ENCODE results near the gene PDHX.
"Not testable (repeated sequence)": the region's sequence is repeated elsewhere in the genome, so short reads cannot be mapped to it uniquely, and the experiment has no call there.

PDHX gene

DNA sequence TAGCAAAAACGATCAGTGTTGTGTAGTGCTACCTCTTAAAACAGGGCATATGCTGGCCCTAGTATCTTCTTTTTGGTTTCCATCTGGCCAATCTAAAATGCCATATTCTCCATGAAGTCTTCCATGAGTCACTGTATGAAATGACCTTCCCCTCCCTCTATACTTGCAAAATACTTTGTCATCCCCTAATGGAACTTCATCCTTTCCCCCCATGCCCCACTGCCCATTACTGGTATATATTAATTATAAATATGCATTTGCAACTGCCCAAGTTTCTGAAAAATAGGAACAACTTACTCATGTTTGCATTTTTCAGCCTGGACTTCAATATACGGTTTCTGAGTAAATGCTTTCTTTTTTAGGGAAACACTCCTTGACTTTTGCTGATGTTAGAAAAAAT, 4.7 kb upstream of the PDHX start:
- no peak for DNase-seq (ENCODE audit: low read depth in 2 of 2)

DNA sequence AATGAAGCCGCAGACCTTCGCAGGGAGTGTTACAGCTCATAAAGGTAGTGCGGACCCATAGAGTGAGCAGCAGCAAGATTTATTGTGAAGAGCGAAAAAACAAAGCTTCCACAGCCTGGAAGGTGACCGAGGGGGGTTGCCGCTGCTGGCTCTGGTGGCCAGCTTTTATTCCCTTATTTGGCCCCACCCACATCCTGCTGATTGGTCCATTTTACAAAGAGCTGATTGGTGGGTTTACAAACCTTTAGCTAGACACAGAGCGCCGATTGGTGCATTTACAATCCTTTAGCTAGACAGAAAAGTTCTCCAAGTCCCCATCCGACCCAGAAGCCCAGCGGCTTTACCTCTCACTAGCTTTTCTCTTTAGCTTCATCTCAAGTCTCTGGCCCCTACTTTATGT, 2.9 kb upstream of the PDHX start:
- DNase-seq (ENCODE audit: low read depth in 2 of 2): not testable (repeated sequence)

DNA sequence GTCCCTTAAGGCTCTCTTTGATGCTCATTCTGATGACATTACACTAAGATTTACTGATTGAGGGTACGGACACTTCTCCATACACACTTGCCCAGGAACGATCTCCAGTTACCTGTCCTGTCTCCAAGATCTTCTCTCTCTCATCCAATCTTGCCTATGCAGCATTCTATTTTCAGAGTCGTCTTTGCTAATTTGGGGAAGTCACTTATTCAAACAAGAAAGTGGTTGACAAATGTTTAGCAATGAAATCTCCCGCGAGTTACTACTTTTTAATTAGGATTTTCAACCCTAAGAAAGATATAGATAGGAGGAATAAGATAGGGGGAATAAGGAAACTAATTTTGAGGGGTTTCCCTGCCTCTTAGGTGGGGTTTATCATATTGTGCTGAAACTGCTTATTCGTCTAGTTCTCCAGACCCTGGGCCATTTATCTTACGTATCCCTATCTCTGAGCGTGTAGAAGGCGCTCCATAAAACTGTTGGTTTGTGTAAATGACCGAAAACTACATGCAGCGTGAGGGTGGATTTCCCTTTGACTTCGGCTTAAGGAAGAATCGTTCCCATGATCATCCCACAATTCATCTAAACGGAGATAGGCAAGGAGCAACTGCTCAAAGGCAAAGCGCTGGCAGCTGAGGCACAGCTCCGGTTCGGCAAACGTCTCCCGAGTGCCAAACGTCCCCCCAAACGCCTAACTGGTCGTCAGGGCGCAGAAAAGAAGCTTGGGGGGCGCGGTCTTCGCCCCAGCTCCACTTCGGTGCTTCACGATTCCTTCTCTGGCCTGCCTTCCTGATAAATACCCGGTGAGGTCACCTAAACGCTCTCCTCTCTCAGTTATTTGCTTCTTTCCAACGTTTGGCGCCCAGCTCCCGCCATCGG, 1.0 kb upstream of the PDHX start:
- no peak for DNase-seq (ENCODE audit: low read depth in 2 of 2)

DNA sequence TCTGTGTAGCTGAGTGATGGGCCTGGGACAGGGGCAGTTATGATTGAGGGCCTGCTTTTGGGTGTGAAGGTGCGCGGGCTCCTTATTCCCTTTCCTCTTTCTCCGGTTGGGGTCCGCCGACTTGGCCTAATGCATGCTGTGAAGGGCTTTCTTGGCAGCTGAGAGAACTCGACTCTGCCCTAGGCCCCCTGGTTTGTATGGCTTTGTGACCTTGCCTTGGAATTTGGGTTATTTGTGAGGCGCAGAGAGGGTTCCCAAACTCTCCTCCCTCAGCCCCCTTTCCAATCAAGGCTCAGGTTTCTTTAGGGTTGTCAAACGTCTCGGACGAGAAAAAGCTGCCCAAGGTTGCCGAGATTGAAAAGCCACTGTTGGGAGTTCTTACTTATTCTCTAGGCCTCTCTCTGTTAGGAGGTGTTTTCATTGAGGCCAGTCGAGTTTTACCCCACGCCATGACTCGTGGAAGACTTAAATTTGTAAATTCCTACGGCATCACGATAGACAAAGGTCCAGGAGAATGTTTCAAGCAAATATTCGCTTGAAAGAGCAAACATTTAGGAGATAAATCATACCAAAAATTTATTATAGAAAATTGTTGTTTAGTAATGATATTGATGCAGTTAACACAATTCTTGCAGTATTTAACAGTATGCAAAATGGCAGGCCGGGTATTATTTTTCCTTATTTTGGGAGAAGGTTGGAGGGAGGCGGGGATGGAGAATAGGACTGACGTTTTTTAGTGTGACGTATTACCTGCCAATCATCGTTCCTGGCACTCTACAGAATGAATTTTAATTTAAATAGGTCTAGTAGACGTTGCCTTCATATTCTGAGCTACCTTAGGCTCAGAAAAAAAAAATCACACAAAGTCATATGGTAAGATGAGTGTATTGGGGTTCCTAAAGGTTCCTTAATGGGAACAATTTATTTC, 689 bp downstream of the PDHX start:
- no peak for DNase-seq (ENCODE audit: low read depth in 2 of 2)

DNA sequence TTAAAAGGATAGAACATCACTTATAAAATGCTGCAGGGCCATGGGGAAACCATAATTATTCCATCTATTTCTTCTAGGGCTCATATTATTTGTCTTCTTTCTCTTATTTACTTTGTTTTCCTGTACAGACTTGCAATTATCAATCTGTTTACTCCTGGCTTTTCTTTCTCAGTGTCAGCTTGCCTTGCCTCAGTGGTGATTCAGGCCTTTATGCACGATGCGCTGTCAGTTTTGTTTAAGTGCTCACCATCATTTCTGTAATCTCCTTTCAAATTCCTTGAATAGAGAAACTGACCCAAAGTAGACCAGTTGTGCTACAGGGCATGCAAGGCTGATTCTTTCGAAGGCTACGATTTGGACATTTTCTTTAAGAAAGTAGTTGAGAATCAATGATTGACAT, 4.7 kb downstream of the PDHX start:
- no peak for DNase-seq (ENCODE audit: low read depth in 2 of 2)

DNA sequence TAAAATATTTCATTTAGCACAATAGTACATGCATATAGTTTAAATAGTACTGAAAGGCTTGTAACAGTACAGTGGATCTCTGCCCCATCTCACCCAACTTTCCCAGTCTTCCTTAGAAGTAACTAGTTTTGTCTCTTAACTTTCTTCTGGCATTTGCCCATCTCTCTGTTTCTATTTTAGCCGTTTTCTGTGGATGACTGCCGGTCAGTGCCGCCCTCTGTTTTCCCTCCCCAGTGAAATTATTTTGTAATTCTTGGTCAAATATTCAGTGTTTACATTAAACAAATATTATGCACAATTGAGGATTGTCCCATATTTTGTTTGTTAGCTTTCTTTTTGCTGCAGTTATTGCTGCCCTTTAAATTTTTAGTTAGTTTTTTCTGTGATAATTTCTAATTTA, 8.3 kb downstream of the PDHX start:
- no peak for DNase-seq (ENCODE audit: low read depth in 2 of 2)

DNA sequence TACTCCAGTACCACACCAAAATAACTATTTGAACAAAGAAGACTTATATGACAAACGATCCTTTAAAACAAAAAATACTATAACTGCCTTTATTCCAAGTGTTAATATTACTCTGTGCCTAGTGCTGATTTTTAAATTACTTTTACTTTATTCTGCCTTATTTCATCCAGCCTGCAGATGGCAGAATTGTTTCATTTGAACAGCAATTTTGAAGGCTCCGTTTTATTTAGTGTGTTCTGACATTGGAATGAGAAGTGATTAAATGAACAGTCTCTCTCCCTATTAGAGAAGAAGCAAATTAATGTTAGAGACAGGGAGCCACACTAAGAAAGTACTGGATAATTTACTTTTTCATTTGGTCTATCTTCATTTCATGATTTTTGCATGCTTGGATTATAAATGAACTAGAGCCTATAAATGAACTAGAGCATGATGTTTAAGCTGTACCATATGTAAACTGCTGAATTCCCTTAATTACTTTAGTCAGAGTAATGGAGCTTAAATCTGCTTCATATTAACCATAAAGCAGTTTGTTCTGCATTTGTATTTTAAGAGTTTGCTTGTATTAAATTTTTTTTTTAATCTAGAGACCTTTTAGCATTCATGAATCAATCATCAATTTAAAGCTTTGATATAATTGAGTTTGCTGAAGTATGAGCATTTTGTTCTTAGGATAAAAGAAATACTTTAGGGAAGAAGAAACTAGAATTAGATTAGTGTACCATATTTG, 9.8 kb downstream of the PDHX start:
- DNase-seq (ENCODE audit: low read depth in 2 of 2): no peak

DNA sequence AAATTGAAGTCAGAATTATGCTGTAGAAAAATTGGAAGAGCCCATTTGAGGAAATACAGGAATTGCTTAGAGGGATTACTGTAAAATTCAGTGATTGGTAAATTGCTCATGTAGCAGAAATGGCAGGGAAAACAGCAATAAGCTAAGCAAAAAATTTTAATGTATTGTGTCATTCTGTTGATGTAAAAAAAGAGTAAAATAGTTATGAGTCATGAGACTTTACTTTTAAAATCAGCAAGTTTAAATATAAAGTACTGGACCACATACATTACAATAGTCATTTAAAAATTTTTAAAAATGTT, 10.4 kb downstream of the PDHX start:
- no peak for DNase-seq (ENCODE audit: low read depth in 2 of 2)

DNA sequence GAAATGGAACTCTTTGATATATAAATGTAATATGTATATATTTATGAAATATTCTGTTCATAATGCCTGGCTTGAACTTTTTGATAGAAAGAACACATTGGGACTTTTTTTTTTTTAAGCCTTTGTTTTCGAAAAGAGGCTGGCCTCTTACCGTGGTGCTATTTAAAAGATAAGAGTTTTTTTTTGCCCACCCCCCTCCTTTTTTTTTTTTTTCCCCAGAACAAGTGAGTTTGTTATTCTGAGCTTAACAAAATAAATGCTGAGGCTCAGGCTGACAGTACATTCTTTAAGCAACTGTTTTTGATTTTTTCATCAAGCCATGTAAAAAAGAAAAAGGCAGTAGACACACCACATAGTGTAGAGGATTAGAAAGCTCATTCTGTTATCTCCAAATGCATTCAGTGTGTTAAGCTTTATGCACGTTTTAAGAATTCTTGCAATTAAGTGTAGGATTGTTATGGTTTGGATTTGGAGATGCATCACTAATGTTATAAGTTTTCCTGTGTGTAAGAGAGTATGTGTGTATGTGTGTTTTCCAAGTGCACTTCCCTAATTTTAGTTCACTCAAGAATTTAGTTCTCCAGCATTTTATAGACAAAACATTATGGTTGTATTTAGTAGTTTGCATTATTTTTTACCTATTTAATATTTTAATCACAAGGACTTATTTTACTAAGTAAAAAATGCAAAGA, 12.0 kb downstream of the PDHX start:
- no peak for DNase-seq (ENCODE audit: low read depth in 2 of 2)

DNA sequence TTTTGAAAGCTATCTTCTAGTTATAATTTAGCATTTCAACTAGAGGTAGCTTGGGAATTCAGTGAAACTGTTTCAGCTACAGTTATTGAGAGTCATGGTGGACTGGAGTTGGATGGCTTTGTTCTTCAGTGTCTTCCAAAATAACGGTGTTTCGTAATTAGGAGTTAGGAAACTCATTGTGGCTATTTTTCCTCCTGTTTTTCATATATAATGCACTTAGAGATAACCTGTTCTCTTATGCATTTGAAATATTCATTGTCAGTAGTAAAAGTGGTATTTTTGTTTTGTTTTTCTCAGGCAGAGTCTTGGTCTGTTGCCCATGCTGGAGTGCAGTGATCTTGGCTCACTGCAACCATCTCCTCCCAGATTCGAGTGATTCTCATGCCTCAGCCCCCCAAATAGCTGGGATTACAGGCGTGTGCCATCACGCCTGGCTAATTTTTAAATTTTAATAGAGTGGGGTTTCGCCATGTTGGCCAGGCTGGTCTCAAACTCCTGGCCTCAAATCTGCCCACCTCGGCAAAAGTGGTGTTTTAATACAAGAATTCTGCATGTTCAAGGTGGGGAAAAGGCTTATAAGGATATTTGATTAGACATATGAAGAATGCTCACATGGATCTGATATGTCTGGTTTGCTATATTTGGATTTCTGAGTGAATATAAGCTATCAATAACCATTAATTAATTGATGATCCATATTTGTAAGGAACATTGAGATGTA, 12.7 kb downstream of the PDHX start:
- no peak for DNase-seq (ENCODE audit: low read depth in 2 of 2)

DNA sequence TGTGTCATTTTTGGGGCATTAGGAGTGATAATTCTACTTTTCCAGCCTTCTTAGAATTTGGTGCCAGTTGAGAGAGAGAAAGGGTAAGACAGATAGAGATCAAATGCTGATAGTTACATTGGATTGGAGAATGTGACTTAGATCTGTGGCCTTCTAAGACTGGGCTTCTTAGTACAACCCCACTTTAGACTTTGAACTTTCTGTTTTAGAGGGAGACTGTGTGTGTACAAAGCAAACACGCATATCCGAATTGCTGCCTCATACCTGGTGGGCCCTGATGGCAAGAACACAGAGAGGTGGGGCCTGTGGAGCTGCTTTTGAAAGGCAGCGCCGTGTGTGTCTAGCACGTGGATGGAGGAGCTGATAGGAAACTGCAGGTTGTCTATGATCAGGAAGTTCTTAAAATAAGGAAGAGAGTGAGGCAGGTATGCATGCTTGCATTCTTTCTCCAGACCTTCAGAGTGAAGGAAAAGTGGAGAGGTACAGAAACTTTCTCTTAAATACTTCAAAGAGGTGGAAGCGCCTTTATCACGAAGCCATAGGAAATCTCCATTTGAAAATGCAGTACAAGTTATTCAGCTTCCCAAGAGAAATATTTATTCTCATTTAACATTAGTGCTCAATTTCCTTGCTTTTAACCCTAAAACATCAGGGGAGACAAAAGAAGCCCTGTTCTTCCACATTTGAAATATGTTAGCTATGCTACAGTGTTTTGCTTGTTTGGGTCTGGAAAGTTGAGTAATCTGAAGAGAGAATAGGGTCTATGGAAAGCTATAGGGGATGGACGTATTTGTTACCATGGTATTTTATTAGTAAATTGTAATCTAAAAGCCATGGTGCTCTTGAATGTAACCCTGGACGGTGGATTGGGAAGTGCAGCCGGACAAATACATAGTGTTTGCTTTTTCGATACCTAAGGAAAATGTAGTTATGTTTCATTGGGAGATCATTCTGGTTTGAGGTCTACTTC, 13.7 kb downstream of the PDHX start:
- no peak for DNase-seq (ENCODE audit: low read depth in 2 of 2)

DNA sequence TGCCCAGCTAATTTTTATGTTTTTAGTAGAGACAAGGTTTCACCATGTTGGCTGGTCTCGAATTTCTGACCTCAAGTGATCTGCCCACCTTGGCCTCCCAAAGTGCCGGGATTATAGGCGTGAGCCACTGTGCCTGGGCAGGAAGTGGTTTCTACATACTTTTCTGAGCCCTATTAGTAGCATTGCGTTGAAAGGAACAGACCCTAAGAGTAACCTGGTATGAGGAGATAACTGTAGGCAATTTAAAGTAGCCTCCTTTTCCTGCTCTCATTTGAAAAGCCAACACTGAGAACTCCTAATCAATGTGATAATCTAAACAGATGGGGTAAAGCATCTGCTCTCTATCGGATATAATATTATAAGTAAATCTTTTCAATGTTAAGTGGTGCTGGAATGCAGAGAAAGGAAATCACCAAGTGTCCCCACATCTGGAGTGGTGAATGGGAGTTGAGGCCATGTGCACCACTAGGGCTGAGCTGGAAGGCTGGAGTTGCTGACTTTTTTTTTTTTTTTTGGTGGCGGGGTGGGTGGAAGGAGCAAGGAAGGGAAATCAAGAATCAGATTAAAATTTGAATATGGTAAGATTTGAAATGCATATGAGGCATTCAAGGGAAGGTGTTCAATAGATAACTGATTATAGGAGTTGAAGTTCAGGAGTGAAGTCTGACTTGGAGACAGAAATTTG, 20.7 kb downstream of the PDHX start:
- no peak for DNase-seq (ENCODE audit: low read depth in 2 of 2)

DNA sequence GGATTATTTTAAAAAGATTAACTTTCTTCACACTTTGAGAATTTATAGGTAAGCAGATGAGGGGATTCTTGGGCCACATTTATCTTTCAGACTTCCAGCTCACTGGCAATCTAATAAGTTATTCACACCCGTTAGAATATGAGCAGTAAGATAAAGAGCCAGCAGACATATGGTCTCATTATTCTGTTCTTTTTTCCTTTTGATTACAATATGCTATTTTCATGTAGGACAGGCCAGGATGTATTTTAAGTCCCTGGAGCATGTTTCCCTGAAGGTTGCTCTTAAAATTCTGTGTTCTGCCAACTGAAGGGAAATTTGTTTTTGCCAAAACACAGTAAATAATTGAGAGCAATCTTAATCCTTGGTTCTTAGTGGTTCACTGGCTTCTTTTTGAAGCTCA, 22.2 kb downstream of the PDHX start:
- no peak for DNase-seq (ENCODE audit: low read depth in 2 of 2)

DNA sequence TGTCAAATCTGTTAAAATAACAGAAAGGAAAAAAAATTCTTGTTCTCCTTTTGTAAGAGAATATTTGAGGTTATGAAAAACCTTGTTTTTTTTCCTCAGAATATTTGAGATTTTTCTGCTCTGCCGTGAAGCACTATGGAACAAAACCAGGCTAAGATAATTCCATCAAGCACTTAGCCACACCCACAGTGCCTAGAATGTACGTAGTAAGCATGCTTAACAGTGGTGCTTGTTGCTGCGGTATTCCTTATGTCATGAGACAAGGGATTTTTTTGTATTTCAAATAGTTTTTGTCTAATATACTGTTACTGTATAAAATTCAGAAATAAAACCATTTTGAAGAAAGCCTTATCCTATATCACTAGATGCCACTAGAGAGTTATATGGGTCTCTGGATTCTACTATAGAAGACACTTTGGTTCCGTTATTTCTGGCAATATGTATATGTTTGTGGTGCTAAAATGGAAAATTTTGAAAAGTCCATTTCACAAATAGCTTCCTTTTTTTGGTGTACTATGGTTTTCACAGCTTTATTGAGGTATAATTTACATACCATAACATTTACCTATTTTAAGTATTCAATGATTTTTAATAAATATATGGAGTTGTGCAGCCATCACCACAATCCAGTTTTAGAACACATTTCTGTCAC, 23.7 kb downstream of the PDHX start:
- DNase-seq (ENCODE audit: low read depth in 2 of 2): no peak

DNA sequence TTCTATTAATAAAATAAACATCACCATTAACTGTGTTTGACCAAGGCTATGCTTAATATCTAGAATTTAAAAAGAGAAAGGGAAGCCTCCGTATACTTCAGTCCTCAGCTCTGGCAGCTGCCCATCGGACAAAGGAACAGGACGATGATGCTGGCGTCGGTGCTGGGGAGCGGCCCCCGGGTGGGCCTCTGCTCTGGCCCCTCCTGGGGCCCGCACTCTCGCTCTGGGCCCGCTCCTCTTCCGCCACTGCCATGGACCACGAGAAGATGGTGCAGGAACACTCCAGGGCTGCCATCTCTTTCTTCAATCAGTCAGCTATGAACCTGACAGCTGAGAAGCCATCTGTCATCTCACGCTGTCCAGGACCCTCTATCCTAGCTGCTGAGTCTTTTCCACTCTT, 25.3 kb downstream of the PDHX start:
- DNase-seq (ENCODE audit: low read depth in 2 of 2): no peak

DNA sequence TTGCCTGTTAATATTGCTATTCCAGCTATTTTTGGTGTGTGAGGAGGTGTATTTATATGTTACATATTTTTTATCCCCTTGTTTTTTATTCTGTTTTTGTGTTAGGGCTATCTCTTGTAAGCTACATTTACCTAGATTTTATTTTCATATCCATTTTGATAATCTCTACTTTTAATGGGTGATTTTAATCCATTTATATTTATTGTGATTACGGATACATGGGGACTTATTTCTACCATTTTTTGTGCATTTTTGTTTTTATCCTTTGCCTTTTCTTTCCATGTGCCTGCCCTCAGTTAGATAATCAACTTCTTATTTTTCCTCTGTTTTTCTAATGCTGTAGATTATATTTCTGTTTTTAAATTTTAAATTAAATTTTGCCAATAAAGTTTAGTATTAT, 28.3 kb downstream of the PDHX start:
- DNase-seq (ENCODE audit: low read depth in 2 of 2): no peak

DNA sequence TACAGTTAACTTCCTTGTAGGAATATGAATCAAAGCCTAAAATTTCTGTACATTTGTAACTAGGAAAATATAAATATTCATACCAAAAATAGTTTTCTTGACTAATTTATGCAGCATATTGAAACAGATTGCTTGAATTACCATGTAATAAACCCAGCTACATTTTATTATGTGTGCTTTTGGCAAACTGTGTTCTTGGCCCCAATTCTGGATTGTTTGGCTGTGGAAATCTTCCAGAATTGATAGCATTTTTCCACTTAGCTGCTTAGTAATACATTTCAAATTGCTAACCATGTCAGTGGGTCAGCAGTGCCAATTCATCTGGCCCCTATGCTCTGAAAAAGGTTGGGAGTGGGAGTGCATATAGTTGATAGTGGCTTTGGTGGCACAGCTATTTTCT, 32.3 kb downstream of the PDHX start:
- no peak for DNase-seq (ENCODE audit: low read depth in 2 of 2)

DNA sequence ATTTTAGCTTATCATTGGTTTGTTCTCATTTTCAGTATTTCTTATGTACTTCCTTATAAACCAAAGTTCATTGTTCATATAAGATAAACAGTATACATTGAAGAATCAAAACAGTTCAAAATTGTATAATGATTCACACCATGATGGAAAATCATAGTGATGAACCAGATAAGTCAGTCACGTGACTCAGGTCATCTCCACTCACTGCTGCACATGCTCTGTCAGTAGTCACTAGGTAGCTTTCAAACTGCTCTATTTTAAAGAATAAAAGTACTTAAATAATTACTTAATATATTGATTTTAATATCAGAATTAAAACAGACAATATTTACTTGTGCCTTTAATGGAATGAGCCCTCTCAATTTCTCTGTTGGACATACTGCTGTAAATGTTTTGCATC, 37.5 kb downstream of the PDHX start:
- no peak for DNase-seq (ENCODE audit: low read depth in 2 of 2)

DNA sequence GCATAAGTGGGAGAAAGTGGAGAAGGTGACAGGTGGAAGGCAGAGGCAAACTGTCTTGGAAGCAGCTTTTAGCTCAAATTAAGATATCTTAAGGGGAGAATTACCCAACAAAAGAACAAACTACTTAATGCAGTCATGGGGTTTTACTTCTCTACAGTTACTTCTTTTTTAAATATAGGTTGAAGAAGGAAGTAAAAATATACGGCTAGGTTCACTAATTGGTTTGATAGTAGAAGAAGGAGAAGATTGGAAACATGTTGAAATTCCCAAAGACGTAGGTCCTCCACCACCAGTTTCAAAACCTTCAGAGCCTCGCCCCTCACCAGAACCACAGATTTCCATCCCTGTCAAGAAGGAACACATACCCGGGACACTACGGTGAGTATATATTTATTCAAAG, 40.8 kb downstream of the PDHX start:
- no peak for DNase-seq (ENCODE audit: low read depth in 2 of 2)

All from stimulated activated CD8-positive, alpha-beta memory T cell treated with anti-CD3 and anti-CD28 coated beads, Interleukin-7, amount 100 ng/mL, for 4 hours (primary cell).